Uterus (tissue), 2 donors: ENCODE results near the gene ST3GAL2.

Experiments
- POLR2A ChIP-seq, 2 donors: fragments of 450-650 bp; IDR thresholded peaks; one replicate each; pipeline ENCODE4 v1.6.1; 2016; ENCODE audit warnings: antibody characterized with exemption in 2 of 2, mild to moderate bottlenecking in 1 of 2, moderate library complexity in 1 of 2
- TF ChIP-seq, protein P1 (sequence below), 4 experiments: fragments of 200-600 bp in 2 of 4; fragments of 450-650 bp in 2 of 4; sonication (generic) in 2 of 4; IDR thresholded peaks; one replicate each; pipeline ENCODE4 v1.5.1; 2016 to 2019; ENCODE audit warnings: antibody characterized with exemption in 4 of 4, mild to moderate bottlenecking in 2 of 4, moderate library complexity in 1 of 4

DNA sequence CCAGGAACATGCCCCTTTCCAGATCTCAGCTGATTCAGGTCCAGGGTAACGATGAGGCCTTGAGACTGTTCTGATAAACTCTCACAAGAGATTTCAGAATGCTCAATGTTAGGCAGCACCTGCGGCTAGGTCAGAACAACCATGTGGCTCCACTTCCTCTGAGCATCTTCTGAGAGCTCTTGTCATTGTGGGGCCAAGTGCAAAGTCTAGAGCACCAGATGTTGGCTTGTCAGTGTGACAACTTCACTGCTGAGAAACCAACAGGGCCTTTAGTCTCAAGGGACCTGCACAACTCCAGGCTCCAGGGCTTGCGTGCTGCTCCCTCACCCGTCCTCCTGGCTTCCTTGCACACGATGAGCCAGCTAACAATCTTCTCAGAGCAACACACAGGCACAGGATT, 44.5 kb upstream of the ST3GAL2 start:
- TF ChIP-seq, protein P1, sequence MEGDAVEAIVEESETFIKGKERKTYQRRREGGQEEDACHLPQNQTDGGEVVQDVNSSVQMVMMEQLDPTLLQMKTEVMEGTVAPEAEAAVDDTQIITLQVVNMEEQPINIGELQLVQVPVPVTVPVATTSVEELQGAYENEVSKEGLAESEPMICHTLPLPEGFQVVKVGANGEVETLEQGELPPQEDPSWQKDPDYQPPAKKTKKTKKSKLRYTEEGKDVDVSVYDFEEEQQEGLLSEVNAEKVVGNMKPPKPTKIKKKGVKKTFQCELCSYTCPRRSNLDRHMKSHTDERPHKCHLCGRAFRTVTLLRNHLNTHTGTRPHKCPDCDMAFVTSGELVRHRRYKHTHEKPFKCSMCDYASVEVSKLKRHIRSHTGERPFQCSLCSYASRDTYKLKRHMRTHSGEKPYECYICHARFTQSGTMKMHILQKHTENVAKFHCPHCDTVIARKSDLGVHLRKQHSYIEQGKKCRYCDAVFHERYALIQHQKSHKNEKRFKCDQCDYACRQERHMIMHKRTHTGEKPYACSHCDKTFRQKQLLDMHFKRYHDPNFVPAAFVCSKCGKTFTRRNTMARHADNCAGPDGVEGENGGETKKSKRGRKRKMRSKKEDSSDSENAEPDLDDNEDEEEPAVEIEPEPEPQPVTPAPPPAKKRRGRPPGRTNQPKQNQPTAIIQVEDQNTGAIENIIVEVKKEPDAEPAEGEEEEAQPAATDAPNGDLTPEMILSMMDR (IDR thresholded peaks at IDR 0.05) = no peak
- TF ChIP-seq POLR2A (IDR thresholded peaks at IDR 0.05) = no peak
